Effector memory CD4-positive, alpha-beta T cell (primary cell): ENCODE data around the gene GCK.

Experiments
- DNase-seq, 3 donors: peaks; one replicate each; pipeline ENCODE4 v3.0.0-alpha.2; 2020
- H3K27ac ChIP-seq: 2 replicates; pipeline ENCODE4 v1.7.0; 2013; ENCODE audit warnings: mild to moderate bottlenecking, low read length, moderate library complexity; ENCODE audit not compliant: insufficient read depth, poor library complexity, severe bottlenecking
- H3K27me3 ChIP-seq: replicated peaks from 2 replicates; pipeline ENCODE4 v1.7.0; 2013; ENCODE audit warnings: mild to moderate bottlenecking, low read length; ENCODE audit not compliant: insufficient read depth, control insufficient read depth, poor library complexity, severe bottlenecking
- H3K36me3 ChIP-seq: 2 replicates; pipeline ENCODE4 v1.7.0; 2013; ENCODE audit warnings: mild to moderate bottlenecking, low read length, moderate library complexity; ENCODE audit not compliant: control insufficient read depth, insufficient read depth
- H3K4me1 ChIP-seq: 2 replicates; pipeline ENCODE4 v1.7.0; 2013; ENCODE audit warnings: low read length, mild to moderate bottlenecking; ENCODE audit not compliant: control insufficient read depth, insufficient read depth, poor library complexity, severe bottlenecking
- H3K4me3 ChIP-seq: 2 replicates; pipeline ENCODE4 v1.7.0; 2013; ENCODE audit warnings: low read length, low read depth, mild to moderate bottlenecking; ENCODE audit not compliant: insufficient read depth, poor library complexity, severe bottlenecking
- H3K9me3 ChIP-seq: 2 replicates; pipeline ENCODE4 v1.7.0; 2013; ENCODE audit warnings: mild to moderate bottlenecking, low read length, moderate library complexity; ENCODE audit not compliant: control insufficient read depth

GCK gene

DNA sequence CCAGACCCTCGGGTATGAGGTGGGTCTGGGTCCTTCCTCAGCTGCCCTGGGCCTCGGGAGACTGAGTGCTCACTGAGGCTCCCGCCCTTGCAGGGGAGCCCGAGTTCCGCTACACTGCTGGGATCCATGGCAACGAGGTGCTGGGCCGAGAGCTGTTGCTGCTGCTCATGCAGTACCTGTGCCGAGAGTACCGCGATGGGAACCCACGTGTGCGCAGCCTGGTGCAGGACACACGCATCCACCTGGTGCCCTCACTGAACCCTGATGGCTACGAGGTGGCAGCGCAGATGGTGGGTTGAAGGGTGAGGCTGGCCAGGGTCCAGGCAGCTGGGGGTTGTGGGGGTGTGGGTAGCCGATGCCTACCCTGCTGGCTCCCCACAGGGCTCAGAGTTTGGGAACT, 77.5 kb downstream of the GCK start:
- Histone ChIP-seq H3K27me3 (no peaks in the 10 kb centered on the region), H3K4me3 (no peak overlapping the region), H3K9me3 (no peaks in the 10 kb centered on the region), H3K36me3 (peaks cover 16% of the 10 kb centered on the region), H3K4me1 (no peaks in the 10 kb centered on the region), H3K27ac (no peak overlapping the region)
- no peak for DNase-seq

- Histone ChIP-seq H3K9me3 (no peaks in the 10 kb centered on the region), H3K27ac (no peak overlapping the region), H3K36me3 (peaks cover 9% of the 10 kb centered on the region), H3K27me3 (no peaks in the 10 kb centered on the region), H3K4me3 (no peak overlapping the region), H3K4me1 (no peaks in the 10 kb centered on the region)
- DNase-seq = no peak
Measured at GRCh38 chr7:44110719-44111635, 78.3 kb downstream of the GCK start.

- Histone ChIP-seq H3K36me3 (no peaks in the 10 kb centered on the region), H3K27me3 (peaks cover 2% of the 10 kb centered on the region), H3K9me3 (no peaks in the 10 kb centered on the region), H3K4me1 (peaks cover under 1% of the 10 kb centered on the region), H3K27ac (no peak overlapping the region), H3K4me3 (no peak overlapping the region)
- DNase-seq = no peak
Measured at GRCh38 chr7:44109991-44110390, 79.2 kb downstream of the GCK start.

DNA sequence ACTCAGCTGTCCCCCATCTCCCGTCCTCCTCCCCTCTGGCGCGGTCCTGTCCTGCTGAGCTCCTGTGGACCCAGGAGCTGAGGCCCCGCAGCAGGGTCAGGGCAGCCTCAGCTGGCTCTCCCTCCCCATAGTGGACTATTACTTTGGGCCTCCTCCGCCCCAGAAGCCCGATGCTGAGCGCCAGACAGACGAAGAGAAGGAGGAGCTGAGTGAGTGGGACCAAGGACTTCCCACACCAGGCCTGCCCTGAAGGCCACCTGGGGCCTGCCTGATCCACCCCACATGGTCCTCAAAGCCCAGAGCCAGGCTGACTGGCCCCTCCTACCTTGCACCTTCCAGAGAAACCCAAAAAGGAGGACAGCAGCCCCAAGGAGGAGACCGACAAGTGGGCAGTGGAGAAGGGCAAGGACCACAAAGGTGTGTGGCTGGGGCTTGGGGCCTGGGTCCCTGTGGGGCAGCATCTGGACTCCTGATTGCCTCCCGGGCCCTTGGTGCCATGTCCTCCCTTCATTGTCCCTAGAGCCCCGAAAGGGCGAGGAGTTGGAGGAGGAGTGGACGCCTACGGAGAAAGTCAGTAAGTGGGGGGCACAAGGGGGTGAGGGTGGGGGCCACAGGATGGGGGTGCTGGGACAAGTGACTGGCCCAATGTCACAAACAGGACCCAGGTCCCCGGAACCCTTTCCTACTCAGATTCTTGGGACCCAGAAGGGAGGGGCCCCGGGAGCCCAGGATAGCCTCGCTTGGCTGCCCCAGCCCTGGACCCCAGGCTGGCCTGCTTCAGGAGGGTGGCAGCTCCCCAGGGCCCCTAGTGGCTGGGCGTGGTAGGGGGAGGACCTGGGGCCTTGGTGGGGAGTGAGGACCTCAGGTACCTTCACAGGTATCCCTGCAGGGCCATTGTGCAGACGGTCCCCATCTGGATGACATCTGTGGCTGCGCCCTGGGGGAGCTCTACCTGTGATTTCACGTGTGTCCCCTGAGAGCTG, 80.2 kb downstream of the GCK start:
- Histone ChIP-seq H3K4me3 (no peak overlapping the region), H3K27ac (no peak overlapping the region), H3K9me3 (no peaks in the 10 kb centered on the region), H3K36me3 (no peaks in the 10 kb centered on the region), H3K27me3 (peaks cover 2% of the 10 kb centered on the region), H3K4me1 (peaks cover 7% of the 10 kb centered on the region)
- DNase-seq = no peak

DNA sequence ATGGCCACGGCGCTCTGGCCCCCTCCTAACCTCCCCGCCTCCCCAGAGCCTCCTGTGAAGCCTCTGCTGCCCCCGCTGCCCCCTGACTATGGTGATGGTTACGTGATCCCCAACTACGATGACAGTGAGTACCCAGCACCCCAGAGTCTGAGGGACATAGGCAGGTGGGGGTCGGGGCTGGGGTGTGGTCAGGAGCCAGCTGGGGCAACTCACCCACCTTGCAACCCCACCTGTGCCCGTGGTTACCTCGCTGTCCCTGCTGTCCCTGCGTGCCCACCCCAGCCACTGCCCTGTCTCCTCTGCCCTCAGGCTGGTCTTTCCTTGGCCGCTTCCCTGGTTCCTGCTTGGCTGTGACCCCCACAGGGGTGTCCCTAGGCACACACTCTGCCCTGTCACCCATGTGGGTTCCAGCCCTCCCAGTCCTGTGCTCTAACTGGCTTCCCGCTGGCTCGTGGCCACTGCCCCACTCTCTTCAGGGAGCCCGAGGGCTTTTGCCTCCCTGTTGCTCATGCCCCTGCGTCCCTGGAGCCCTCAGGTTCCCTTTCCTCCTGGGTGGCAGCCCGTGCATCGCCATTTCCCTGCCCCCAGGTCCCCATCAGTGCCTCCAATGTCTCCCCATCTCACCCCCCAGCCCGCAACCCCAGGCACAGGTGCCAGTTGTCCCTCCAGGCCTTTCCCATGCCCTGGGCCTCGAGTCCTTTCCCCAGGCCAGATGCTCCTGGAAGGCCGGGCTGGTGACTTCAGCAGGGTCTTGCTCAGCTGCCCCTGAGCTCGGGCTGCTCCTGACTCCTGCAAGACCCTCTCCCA, 81.1 kb downstream of the GCK start:
- Histone ChIP-seq H3K4me3 (no peak overlapping the region), H3K9me3 (no peaks in the 10 kb centered on the region), H3K36me3 (no peaks in the 10 kb centered on the region), H3K27me3 (peaks cover 2% of the 10 kb centered on the region), H3K27ac (no peak overlapping the region), H3K4me1 (peaks cover 7% of the 10 kb centered on the region)
- no peak for DNase-seq

DNA sequence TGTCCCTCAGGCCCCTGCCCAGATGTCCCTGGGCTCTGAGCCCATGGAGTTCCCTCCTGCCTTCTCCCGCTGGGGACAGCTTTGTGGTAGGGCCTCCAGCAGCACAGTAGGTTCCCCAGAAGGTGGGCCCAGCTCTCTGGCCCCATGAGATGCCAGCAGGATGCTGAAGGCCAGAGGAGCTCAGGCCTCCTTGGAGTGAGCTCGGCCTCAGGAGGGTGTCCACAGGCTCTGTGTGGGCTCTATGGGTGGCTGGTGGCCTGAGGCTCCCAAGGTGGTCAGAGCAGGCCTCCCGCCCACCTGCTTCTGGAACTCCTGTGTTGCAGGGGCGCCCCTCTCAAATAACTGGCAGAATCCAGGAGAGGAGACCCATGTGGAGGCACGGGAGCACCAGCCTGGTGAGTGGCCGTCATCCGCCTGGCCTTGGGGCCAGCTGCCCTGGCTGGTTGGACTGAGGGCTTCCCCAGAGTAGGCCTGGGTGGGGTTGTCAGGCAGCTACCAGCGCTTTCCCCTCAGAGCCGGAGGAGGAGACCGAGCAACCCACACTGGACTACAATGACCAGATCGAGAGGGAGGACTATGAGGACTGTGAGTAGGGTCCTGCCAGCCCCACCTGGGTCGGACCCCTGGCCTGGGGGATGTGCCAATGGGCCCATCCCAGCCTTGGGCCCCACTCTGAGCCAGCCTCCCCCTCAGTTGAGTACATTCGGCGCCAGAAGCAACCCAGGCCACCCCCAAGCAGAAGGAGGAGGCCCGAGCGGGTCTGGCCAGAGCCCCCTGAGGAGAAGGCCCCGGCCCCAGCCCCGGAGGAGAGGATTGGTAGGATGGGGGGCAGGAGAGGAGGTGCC, 81.9 kb downstream of the GCK start:
- peaks cover 7% of the 10 kb centered on the region for H3K4me1 ChIP-seq
- H3K27ac ChIP-seq = no peak overlapping the region
- DNase-seq = no peak
- H3K36me3 ChIP-seq = no peaks in the 10 kb centered on the region
- no peak overlapping the region for H3K4me3 ChIP-seq
- H3K27me3 ChIP-seq = peaks cover 2% of the 10 kb centered on the region
- H3K9me3 ChIP-seq = no peaks in the 10 kb centered on the region

- Histone ChIP-seq H3K9me3 (no peaks in the 10 kb centered on the region), H3K27ac (no peak overlapping the region), H3K36me3 (no peaks in the 10 kb centered on the region), H3K27me3 (peaks cover 2% of the 10 kb centered on the region), H3K4me1 (peaks cover 7% of the 10 kb centered on the region), H3K4me3 (no peak overlapping the region)
- DNase-seq = no peak
Measured at GRCh38 chr7:44106311-44107065, 82.8 kb downstream of the GCK start.

DNA sequence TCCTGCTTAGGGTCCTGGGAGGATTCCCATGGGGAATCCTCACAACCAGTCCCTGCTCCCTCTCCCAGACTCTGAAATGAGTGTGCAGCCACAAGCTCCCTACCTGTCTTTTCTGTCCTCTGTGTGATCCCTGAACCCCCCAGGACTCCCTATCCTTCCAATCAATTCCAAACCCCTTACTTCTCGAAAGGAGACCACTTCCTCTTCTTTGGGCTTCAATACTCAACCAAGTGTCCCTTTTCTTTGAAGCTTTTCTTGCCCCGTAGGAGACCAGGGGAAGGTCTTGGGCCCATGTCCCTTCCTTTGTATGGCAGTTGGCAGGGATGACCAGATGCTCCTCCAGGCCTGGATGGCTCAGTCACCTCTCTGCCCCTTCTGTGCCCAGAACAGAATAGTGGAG, 83.4 kb downstream of the GCK start:
- Histone ChIP-seq H3K27me3 (peaks cover 2% of the 10 kb centered on the region), H3K4me3 (no peak overlapping the region), H3K36me3 (no peaks in the 10 kb centered on the region)

More for the DNA sequence above, 83.4 kb downstream of the GCK start:
- H3K9me3 ChIP-seq = no peaks in the 10 kb centered on the region
- H3K4me1 ChIP-seq = peaks cover 7% of the 10 kb centered on the region
- H3K27ac ChIP-seq = no peak overlapping the region
- no peak for DNase-seq
